GM10266 (cell line): ENCODE measurements around the gene GADD45B.
"Not testable (repeated sequence)": the region's sequence is repeated elsewhere in the genome, so short reads cannot be mapped to it uniquely, and the experiment has no call there.

ENCODE experiments used
- DNase-seq: peaks from one replicate; pipeline ENCODE4 v3.0.0; 2012; ENCODE audit errors: extremely low spot score
- TF ChIP-seq, protein P1 (sequence below): IDR thresholded peaks from 2 replicates; pipeline ENCODE4 v1.5.1; 2012; ENCODE audit warnings: mild to moderate bottlenecking, low read depth; ENCODE audit not compliant: control insufficient read depth, insufficient read depth; ENCODE audit errors: missing control alignments

Gene GADD45B

DNA sequence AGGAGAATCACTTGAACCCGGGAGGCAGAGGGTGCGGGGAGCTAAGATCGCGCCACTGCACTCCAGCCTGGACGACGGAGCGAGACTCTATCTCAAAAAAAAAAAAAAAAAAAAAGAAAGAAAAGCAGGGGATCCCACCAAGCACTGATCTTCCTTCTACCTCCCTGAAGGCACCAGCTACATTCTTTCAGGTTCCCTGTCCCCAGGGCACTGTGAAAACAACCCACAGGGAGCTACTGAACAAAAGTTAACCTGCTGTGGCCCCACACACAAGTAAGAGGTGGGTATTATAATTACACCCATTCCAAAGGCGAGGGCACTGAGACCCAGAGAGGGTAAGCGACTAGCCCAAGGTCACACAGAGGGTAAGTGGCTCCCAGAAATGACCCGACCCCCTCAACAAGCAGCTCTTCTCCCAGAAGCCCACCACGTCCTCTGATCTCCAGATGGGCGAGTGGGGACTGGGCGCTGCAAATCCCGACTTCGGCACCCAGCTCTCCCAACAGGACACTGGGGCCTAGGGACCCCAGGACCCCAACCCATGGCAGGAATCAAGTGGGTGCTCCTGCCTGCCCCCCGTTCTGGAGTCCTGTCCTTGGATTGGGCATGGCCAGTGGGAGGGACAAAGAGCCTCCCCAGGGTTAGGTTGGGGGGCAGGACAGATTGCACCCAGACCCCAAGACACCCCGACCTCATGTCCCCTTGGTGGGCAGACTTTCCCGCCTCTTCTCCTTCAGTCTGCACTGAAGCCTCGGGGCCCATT, 21.5 kb upstream of the GADD45B start:
- no peak for DNase-seq
- TF ChIP-seq, protein P1, sequence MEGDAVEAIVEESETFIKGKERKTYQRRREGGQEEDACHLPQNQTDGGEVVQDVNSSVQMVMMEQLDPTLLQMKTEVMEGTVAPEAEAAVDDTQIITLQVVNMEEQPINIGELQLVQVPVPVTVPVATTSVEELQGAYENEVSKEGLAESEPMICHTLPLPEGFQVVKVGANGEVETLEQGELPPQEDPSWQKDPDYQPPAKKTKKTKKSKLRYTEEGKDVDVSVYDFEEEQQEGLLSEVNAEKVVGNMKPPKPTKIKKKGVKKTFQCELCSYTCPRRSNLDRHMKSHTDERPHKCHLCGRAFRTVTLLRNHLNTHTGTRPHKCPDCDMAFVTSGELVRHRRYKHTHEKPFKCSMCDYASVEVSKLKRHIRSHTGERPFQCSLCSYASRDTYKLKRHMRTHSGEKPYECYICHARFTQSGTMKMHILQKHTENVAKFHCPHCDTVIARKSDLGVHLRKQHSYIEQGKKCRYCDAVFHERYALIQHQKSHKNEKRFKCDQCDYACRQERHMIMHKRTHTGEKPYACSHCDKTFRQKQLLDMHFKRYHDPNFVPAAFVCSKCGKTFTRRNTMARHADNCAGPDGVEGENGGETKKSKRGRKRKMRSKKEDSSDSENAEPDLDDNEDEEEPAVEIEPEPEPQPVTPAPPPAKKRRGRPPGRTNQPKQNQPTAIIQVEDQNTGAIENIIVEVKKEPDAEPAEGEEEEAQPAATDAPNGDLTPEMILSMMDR = no peak

DNA sequence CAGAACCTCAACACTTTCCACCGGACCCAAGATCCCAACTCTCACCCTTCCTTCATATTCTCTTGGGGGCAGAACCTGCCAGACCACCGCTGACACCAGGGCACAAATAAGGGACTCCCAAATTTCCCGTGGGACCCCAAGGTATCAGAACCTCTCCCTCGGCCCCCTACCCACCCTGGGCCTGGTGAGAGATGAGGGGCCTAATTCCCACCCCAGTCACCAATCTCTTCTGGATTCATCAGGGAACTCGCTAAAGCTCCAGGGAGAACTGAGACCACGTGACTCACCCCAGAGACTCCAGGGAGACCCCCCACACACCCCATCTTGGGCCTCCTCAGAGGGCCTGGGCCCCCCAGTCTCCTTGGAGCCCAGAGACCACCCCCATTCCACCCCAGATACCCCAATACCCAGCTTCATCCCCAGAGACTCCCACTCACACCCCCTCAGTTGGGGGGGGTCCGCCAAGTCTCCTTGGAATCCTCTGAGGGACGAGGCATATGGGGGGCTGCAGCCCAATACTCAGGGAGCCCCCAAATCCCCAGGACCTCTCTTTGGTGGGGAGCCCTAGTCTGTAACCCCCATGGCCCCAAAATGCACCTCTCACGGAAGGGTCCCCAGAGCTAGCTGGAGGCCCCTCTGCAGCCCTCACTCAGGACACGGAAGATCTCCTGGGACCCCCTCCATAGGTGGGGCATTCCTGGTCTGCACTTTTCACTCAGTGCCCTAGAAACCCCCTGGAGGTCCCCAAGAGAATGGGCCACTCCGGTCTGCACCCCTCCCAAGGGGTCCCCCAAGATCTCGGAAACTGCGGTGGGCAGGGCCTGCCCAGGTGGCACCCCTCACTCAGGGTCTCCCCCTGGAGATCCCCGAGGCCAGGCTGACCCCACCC, 20.7 kb upstream of the GADD45B start:
- no peak for DNase-seq

DNA sequence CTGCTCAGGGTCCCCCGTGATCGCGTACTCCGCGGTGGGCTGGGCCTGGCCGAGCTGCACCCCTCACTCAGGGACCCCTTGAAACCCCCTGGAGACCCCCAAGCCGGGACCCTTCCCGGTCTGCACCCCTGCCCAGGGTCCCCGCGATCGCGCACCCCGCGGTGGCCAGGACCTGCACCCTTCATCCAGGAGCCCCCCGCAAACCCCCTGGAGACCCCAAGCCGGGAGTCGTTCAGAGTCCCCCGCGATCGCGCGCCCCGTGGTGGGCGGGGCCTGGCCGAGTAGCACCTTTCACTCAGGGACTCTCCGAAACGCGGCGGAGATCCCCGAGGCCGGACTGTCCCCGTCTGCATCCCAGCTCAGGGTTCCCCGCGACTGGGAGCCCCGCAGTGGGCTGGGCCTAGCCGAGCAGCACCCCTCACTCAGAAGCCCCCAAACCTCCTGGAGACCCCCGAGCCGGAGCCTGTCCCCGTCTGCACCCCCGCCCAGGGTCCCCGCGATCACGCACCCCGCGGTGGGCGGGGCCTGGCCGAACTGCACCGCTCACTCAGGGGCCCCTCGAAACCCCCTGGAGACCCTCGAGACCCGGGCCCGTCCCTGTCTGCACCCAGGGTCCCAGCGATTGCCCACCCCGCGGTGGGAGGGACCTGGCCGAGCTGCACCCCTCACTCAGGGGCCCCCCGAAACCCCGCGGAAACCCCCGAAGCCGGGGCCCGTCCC, 19.9 kb upstream of the GADD45B start:
- peak; percentile 91 for DNase-seq
- TF ChIP-seq, protein P1 = no peak

More for the DNA sequence above, 20.7 kb upstream of the GADD45B start:
- TF ChIP-seq, protein P1 = no peak

DNA sequence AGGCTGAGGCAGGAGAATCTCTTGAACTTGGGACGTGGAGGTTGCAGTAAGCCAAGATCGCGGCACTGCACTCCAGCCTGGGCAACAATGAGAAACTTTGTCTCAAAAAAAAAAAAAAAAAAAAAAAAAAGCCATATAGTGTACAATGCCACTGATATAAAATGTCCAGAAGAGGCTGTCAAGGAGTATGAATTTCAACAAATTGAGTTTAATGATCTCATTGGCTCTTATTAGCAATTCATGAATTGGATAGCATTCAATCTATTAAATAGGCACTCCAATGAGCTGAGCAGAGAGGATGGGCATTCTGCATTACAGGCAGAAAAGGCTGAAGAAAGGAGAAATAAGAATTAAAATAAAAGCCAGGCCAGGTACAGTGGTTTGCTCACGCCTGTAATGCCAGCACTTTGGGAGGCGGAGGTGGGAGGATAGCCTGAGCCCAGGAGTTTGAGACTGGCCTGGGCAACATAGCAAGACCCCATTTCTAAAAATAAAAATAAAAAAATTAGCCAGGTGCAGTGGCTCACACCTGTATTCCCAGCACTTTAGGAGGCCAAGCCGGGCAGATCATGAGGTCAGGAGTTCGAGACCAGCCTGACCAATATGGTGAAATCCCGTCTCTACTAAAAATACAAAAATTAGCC, 18.4 kb upstream of the GADD45B start:
- TF ChIP-seq, protein P1 = no peak
- DNase-seq = no peak

DNA sequence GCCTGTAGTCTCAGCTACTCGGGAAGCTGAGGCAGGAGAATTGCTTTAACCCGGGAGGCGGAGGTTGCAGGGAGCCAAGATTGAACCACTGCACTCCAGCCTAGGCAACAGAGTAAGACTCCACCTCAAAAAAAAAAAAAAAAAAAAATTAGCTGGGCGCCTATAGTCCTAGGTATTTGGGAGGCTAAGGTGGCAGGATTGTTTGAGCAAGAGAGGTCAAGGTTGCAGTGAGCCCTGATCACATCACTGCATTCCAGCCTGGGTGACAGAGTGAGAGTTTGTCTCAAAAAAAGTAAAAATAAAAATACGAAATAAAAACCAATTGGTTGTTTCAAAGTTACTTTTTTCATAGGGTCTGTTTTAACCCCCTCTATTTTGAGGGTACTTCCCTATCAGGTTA, 17.9 kb upstream of the GADD45B start:
- TF ChIP-seq, protein P1 = no peak
- DNase-seq = no peak

DNA sequence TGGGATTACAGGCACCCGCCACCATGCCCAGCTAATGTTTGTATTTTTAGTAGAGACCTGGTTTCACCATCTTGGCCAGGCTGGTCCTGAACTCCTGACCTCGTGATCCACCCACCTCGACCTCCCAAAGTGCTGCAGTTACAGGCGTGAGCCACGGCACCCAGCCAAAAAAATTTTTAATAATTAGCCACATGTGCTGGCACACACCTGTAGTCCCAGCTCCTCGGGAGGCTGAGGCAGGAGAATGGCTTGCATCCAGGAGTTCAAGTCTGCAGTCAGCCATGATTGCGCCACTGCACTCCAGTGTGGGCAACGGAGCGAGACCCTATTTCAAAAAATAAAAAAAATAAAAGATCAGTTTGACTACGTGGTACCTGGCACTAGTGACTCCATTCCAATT, 17.2 kb upstream of the GADD45B start:
- not testable (repeated sequence) for DNase-seq

DNA sequence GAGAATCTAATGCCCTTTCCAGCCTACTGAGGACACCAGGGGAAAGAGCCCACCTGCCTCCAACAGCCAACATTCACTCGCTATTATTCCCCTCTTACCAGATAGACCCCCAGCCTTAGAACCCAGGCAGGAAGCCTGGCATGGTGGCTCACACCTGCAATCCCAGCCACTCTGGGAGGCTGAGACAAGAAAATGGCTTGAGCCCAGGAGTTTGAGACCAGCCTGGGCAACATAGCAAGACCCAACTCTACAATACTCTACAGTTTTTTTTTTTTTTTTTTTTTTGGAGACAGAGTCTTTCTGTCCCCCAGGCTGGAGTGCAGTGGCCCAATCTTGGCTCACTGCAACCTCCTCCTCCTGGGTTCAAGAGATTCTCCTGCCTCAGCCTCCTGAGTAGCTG, 15.7 kb upstream of the GADD45B start:
- DNase-seq = no peak
- TF ChIP-seq, protein P1 = no peak
